Nephron progenitor cell (in vitro differentiated cells): ENCODE data around the gene NADSYN1.

Source experiments
- DNase-seq: peaks from one replicate; pipeline ENCODE4 v3.0.0; 2021
- H3K27ac Mint-ChIP-seq: 2 replicates; pipeline ENCODE4 v1.8.0; 2021; ENCODE audit warnings: mild to moderate bottlenecking, moderate library complexity, mixed read lengths
- H3K27me3 Mint-ChIP-seq: 2 replicates; pipeline ENCODE4 v1.8.0; 2021; ENCODE audit warnings: mild to moderate bottlenecking, low read depth, mixed read lengths; ENCODE audit not compliant: poor library complexity
- H3K36me3 Mint-ChIP-seq: 2 replicates; pipeline ENCODE4 v1.8.0; 2021; ENCODE audit warnings: low read depth, mixed read lengths
- H3K4me1 Mint-ChIP-seq: 2 replicates; pipeline ENCODE4 v1.8.0; 2021; ENCODE audit warnings: mixed read lengths
- H3K4me3 Mint-ChIP-seq: 2 replicates; pipeline ENCODE4 v1.8.0; 2021; ENCODE audit warnings: mild to moderate bottlenecking, moderate library complexity, mixed read lengths
- H3K9me3 Mint-ChIP-seq: 2 replicates; pipeline ENCODE4 v1.8.0; 2021; ENCODE audit warnings: mild to moderate bottlenecking, moderate library complexity, mixed read lengths
- CTCF ChIP-seq: fragments of 200-600 bp; sonication (generic); IDR thresholded peaks from 2 replicates; pipeline ENCODE4 v1.5.0; 2021; ENCODE audit warnings: antibody characterized with exemption

The NADSYN1 gene

DNA sequence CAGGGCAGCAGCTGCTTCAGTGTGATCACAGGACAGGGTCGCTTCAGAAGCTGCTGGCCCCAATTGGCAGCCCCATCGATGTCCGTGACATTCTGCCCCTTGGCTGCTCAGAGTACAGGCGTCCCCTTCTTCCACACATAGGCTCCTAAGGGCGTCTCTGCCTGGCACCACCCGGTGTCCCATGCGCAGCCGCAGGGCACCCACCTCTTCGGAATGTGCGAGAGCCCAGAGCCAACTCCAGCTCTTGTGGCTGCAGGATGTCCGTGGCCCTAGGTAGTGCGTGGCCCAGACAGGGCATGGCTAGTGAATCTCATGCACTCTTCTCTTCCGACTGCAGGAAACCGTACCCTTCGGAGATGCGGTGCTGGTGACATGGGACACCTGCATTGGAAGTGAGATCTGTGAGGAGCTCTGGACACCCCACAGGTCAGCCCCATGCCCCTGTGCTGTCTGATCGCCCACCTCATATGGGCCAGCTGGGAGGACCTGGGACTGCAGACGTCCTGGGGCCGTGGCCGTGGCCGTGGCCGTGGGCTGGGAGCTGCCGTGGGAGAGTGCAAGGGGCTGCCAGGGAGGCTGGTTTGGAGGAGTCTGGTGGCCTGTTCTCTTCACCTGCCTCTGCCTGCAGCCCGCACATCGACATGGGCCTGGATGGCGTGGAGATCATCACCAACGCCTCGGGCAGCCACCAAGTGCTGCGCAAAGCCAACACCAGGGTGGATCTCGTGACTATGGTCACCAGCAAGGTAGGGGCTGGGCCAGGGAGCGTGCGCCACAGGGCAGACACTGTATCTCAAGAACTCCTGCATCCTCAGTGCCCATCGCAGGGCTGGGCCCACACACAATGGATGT, 20.2 kb downstream of the NADSYN1 start:
- no peak for DNase-seq
- no peak overlapping the region for H3K27ac Mint-ChIP-seq
- TF ChIP-seq CTCF = no peak
- peaks cover 2% of the 10 kb centered on the region for H3K27me3 Mint-ChIP-seq
- peaks cover 41% of the 10 kb centered on the region for H3K4me1 Mint-ChIP-seq
- H3K36me3 Mint-ChIP-seq = peaks cover 31% of the 10 kb centered on the region
- peaks cover 12% of the 10 kb centered on the region for H3K9me3 Mint-ChIP-seq
- no peak overlapping the region for H3K4me3 Mint-ChIP-seq

DNA sequence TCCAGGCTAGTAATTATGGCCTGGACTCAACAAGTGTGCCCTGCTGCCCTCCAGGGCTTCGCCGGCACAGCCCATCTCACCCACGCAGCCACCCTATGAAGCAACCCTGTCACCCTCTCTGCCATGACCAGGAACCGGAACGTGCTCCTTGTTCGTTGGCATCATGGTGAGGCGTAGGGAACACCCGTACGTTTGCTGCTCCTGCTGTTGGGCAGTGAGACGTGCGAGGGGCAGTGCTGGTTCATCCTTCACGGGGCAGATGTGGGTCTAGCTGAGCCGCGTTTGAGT, 20.7 kb downstream of the NADSYN1 start:
- H3K4me1 Mint-ChIP-seq = peaks cover 42% of the 10 kb centered on the region
- H3K27me3 Mint-ChIP-seq = peaks cover 2% of the 10 kb centered on the region
- no peak for DNase-seq
- peaks cover 6% of the 10 kb centered on the region for H3K9me3 Mint-ChIP-seq
- peaks cover 28% of the 10 kb centered on the region for H3K36me3 Mint-ChIP-seq
- no peak for TF ChIP-seq CTCF
- H3K4me3 Mint-ChIP-seq = no peak overlapping the region
- no peak overlapping the region for H3K27ac Mint-ChIP-seq

DNA sequence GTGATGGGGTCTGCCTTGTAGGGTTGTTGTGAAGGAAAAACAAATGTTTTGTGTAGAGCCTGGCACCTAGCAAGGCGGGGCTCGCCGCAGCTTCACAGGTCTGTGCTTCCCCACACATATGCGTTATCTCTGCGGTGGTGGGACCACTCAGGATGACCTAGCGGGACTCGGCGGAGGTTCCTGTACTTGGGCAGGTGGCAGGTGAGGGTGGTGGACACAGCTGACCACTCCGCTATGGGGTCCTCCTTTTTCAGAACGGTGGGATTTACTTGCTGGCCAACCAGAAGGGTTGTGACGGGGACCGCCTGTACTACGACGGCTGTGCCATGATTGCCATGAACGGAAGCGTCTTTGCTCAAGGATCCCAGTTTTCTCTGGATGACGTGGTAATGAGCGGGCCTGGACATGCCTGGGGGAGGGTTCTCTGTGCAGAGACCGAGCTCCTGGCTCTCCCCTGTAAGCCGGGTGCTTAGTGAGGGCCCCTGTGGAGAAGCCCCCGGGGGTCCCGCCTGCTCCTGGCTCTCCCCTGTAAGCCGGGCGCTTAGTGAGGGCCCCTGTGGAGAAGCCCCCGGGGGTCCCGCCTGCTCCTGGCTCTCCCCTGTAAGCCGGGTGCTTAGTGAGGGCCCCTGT, 21.3 kb downstream of the NADSYN1 start:
- H3K4me1 Mint-ChIP-seq = peaks cover 42% of the 10 kb centered on the region
- H3K27me3 Mint-ChIP-seq = peaks cover 2% of the 10 kb centered on the region
- H3K4me3 Mint-ChIP-seq = no peak overlapping the region
- DNase-seq = no peak
- no peak for TF ChIP-seq CTCF
- peaks cover 24% of the 10 kb centered on the region for H3K36me3 Mint-ChIP-seq
- peaks cover under 1% of the 10 kb centered on the region for H3K9me3 Mint-ChIP-seq
- H3K27ac Mint-ChIP-seq = no peak overlapping the region

GRCh38 chr11:71474771-71475483, 21.9 kb downstream of the NADSYN1 start:
- Mint-ChIP-seq H3K27me3 (peaks cover 2% of the 10 kb centered on the region), H3K9me3 (no peaks in the 10 kb centered on the region), H3K4me3 (no peak overlapping the region), H3K4me1 (peaks cover 41% of the 10 kb centered on the region), H3K36me3 (peaks cover 30% of the 10 kb centered on the region), H3K27ac (no peak overlapping the region)
- TF ChIP-seq CTCF = no peak
- no peak for DNase-seq

DNA sequence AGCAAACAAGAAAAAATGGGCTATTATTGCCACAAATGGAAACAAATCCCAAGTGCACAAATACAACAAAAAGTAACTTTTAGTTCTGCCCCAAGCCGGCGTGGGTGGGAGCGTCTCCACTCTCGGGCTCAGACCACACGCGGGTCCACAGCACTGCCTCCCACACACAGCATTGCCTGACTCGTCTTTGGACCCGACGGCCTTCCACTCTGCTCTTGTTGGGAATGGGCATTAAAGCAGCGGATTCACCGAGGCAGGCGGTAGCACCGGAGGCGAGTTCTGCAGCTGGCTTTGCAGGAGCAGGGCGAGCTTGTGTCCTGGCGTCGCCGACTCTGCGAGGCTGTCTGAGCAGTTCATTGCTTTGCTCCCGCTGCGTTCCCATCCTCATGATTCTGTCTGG, 23.0 kb downstream of the NADSYN1 start:
- TF ChIP-seq CTCF = no peak
- no peak overlapping the region for H3K27ac Mint-ChIP-seq
- no peak for DNase-seq

More for the DNA sequence above, 23.0 kb downstream of the NADSYN1 start:
- no peaks in the 10 kb centered on the region for H3K9me3 Mint-ChIP-seq
- H3K36me3 Mint-ChIP-seq = peaks cover 32% of the 10 kb centered on the region
- H3K27me3 Mint-ChIP-seq = peaks cover 2% of the 10 kb centered on the region
- peaks cover 31% of the 10 kb centered on the region for H3K4me1 Mint-ChIP-seq
- no peak overlapping the region for H3K4me3 Mint-ChIP-seq
